ENCODE results near the gene CD7. TPM values are rescaled to one million over a fixed set of nuclear protein-coding genes. Genes with fewer than 3 reads are reported as not detected.

The CD7 gene
- total RNA-seq, 1 donor from 2014 or later = not detected

GRCh38 chr17:82334622-82335394, 17.4 kb upstream of the CD7 start:
- TF ChIP-seq EZH2phosphoT487 (IDR thresholded peaks at IDR 0.05) (no peak), CTCF (IDR thresholded peaks at IDR 0.05) (no peak), EZH2 (IDR thresholded peaks at IDR 0.05) (no peak)
- DNase-seq (ENCODE audit: low spot score) = no peak
- H3K9ac ChIP-seq = no peak overlapping the region
- H3K4me2 ChIP-seq = no peak overlapping the region
- peak overlapping the region; percentile 74 for H3K4me3 Mint-ChIP-seq
- no peaks in the 10 kb centered on the region for H3K9me3 ChIP-seq (ENCODE audit: low read depth)
- peaks cover 21% of the 10 kb centered on the region for H3F3A ChIP-seq (ENCODE audit: low read depth)
- H3K36me3 ChIP-seq = no peaks in the 10 kb centered on the region
- H3K4me1 Mint-ChIP-seq = peaks cover 43% of the 10 kb centered on the region
- H3K27me3 ChIP-seq = peaks cover 99% of the 10 kb centered on the region
- peaks cover 35% of the 10 kb centered on the region for H3K27me3 Mint-ChIP-seq (ENCODE audit: insufficient read depth, low read depth)
- H3K9me3 Mint-ChIP-seq = no peaks in the 10 kb centered on the region
- no peak overlapping the region for H3K4me3 ChIP-seq
- H3K27ac ChIP-seq = no peak overlapping the region
- H3K27ac Mint-ChIP-seq = peak overlapping the region; percentile 81
- H2AFZ ChIP-seq (replicated peaks) = no peak overlapping the region
- H3K4me1 ChIP-seq = peaks cover 36% of the 10 kb centered on the region
- no peaks in the 10 kb centered on the region for H3K36me3 Mint-ChIP-seq
- H4K20me1 ChIP-seq (ENCODE audit: low read depth) = peaks cover 13% of the 10 kb centered on the region
- no peaks in the 10 kb centered on the region for H3K79me2 ChIP-seq (ENCODE audit: low read depth)

- no peak overlapping the region for H3K9ac ChIP-seq
- peaks cover 36% of the 10 kb centered on the region for H3K4me1 ChIP-seq
- peaks cover 33% of the 10 kb centered on the region for H3K27me3 Mint-ChIP-seq (ENCODE audit: insufficient read depth, low read depth)
- peaks cover 13% of the 10 kb centered on the region for H4K20me1 ChIP-seq (ENCODE audit: low read depth)
- H3K9me3 Mint-ChIP-seq = no peaks in the 10 kb centered on the region
- TF ChIP-seq CTCF (IDR thresholded peaks at IDR 0.05) (no peak), EZH2phosphoT487 (IDR thresholded peaks at IDR 0.05) (no peak), EZH2 (IDR thresholded peaks at IDR 0.05) (no peak)
- H3K9me3 ChIP-seq (ENCODE audit: low read depth) = no peaks in the 10 kb centered on the region
- H3K4me1 Mint-ChIP-seq = peaks cover 40% of the 10 kb centered on the region
- H3K79me2 ChIP-seq (ENCODE audit: low read depth) = no peaks in the 10 kb centered on the region
- no peak overlapping the region for H3K4me3 ChIP-seq
- DNase-seq (ENCODE audit: low spot score) = no peak
- no peak overlapping the region for H3K27ac ChIP-seq
- H3K4me2 ChIP-seq = peak overlapping the region; percentile 82
- H3K4me3 Mint-ChIP-seq = peak overlapping the region; percentile 30
- peaks cover 100% of the 10 kb centered on the region for H3K27me3 ChIP-seq
- H3K36me3 ChIP-seq = no peaks in the 10 kb centered on the region
- no peak overlapping the region for H2AFZ ChIP-seq (replicated peaks)
- no peak overlapping the region for H3K27ac Mint-ChIP-seq
- no peaks in the 10 kb centered on the region for H3K36me3 Mint-ChIP-seq
- H3F3A ChIP-seq (ENCODE audit: low read depth) = peaks cover 21% of the 10 kb centered on the region
Observed at GRCh38 chr17:82334204-82334621, 16.8 kb upstream of the CD7 start.

DNA sequence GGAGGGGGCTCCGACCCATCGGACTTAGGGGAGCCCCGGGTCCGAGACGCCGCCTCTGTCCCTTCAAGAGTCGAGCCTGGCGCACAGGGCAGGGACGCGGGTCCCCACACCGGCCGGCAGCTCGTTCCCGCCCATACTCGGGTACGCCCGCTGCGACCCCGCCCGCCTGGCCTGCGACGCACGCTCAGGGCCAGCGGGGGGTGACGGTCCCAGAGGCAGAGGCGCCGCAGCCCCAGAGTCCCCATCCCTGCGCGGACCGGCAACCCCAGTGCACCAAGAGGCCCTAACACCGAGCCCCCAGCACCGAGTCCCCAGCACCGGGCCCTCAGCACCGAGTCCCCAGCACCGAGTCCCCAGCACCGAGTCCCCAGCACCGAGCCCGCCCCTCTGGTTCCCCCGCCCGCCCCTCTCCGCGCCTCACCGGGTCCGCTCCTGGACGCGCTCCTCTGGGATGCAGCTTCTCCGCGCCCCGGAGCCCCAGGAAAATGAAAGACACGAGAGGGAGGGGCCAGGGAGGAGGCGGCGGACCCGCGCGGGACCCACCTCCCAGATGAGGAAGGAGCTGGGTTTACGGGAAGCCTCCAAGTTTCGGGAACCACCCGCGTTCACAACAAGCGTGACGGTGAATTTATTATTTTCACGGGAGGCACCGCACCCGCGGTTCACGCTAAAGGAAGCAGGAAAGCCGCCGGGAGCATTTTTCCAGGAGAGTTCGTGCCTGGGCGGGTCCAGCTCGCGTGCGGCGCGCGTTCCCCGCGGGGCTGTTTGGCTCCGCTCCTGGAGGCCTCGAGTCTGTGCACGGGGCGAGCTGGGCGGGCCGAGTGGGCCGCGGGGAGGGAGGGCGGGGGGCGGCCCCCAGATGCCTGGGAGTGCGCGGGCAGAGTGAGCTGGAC, 16.1 kb upstream of the CD7 start, which contains the start of gene SECTM1:
TSS of gene SECTM1 (minus strand) at position 488 of the 893 bp plus-strand sequence. CDS start 6,526 bp downstream, outside the sequence.
- DNase-seq (ENCODE audit: low spot score) = peak; percentile 72
- Histone ChIP-seq H3K79me2 (ENCODE audit: low read depth) (no peaks in the 10 kb centered on the region), H3K27me3 (peaks cover 99% of the 10 kb centered on the region), H3F3A (ENCODE audit: low read depth) (peaks cover 21% of the 10 kb centered on the region), H3K4me2 (peak within 1 kb of the TSS; percentile 82), H2AFZ (replicated peaks) (peak within 1 kb of the TSS; percentile 66), H3K9ac (no peak within 1 kb of the TSS), H4K20me1 (ENCODE audit: low read depth) (peaks cover 13% of the 10 kb centered on the region), H3K36me3 (no peaks in the 10 kb centered on the region), H3K4me3 (peak within 1 kb of the TSS; percentile 33), H3K4me1 (peaks cover 36% of the 10 kb centered on the region), H3K27ac (no peak within 1 kb of the TSS), H3K9me3 (ENCODE audit: low read depth) (no peaks in the 10 kb centered on the region)
- TF ChIP-seq EZH2phosphoT487 (IDR thresholded peaks at IDR 0.05) = peak; percentile 75
- peak; percentile 75 for TF ChIP-seq EZH2 (IDR thresholded peaks at IDR 0.05)
- TF ChIP-seq CTCF (IDR thresholded peaks at IDR 0.05) = no peak
- H3K27ac Mint-ChIP-seq = no peak within 1 kb of the TSS
- peaks cover 33% of the 10 kb centered on the region for H3K27me3 Mint-ChIP-seq (ENCODE audit: insufficient read depth, low read depth)
- H3K36me3 Mint-ChIP-seq = no peaks in the 10 kb centered on the region
- peak within 1 kb of the TSS; percentile 78 for H3K4me3 Mint-ChIP-seq
- H3K9me3 Mint-ChIP-seq = no peaks in the 10 kb centered on the region
- H3K4me1 Mint-ChIP-seq = peaks cover 33% of the 10 kb centered on the region

Data from neural progenitor cell (in vitro differentiated cells).